ENCODE measurements around the gene PRCD.
A peak's percentile ranks its signal among the peaks of the same experiment; 100 is the strongest.

Gene PRCD, protein sequence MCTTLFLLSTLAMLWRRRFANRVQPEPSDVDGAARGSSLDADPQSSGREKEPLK

DNA sequence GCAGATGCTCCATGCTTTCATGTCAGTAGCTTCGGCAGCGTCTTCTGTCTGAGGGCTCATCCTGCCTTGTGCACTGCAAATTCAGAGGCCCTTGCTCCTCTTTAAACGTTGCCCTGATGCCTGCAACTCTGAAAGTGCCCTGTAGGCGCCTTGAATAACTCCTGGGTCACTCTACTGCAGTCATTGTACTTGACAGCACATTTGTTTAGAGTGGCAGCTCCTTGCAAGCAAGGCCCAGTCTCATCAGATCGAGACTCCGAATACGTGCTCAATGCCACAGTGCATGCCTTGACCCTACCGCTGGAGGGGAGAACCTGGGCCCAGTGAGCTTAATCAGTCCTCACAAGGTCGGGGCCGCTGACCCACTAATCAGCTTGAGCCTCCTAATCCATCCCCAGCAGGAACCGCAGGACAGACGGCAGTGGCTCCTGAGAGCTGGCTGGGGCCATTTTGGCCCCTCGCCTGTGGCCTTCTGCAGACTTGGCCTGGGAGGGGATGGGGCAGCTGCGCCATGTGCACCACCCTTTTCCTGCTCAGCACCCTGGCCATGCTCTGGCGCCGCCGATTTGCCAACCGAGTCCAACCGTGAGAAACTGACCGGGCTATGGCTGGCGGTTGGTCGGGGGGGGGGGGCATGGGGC, at the start of gene PRCD:
PRCD (plus strand) TSS at position 414 of the 641 bp plus-strand sequence; CDS start at position 512, 98 bp downstream.
- peak in 1 of 14 donors; percentile 48 for DNase-seq

DNA sequence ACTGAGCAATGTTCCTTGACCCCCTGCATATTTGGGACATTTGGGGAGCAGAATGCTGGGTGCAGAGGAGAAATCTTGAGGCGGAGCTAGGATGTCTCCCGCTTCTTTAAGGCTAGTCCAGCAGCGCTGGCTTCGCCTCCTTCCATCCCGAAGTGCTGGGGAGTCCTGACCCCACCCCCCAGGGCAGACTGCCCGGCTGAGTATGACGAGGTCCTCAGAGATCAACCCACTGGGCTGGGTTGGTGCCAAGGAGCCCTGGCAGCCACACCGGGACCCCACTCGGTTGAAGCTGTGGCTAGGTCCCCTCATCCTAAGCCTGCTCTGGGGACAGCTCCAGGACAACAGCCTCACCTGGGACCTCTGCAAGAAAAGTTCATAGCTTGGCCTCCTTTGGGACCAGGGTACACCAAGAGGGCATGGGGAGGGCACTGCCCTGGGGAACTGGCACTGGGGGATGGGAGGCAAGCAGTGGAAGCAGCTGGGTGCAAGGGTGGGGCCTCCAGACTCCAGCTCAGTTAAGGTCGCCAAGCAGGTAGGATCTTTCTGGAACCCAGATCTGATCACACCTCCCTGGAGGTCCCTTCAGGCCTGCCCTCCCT, 49.6 kb upstream of the PRCD start:
- no peak for DNase-seq

DNA sequence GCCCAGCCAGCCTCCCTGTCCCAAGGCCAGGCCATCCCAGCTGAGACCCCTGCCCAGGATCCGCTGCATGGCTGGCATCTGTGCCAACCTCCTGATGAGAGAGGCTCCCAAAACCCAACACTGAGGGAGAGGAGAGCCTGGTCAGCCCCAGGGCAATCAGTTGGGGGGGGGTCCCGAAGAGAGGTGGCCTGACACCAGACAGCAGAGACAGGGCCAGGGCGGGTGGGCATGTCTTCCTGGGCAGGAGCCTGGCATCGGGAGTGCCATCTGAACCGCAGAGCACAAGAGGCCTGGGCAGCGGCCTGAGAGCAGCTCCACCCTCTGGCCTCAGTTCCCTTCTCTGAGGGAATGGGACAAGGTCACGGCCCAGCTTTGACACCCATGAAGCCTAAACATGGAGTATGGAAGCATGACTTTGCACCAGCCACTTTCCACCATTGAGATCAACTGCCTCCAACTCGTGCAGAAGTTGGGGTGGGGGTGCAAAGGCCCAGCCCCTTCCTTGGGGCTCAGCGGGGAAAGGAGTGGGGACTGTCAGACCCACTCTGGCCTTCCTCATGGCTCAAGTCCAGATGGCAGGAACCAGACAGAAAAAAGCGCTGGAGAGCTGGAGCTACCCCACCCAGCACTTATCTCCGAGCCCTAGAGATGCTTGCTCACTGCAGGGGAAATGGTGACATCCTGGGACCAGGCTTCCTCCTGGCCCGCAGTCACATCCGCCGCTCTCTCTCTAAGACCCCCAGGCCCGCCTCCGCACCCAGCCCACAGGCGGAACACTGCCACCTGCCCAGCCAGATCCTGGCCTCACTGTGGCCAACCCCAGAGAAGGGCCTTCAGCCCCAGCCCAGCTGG, 48.3 kb upstream of the PRCD start:
- DNase-seq, result no peak

DNA sequence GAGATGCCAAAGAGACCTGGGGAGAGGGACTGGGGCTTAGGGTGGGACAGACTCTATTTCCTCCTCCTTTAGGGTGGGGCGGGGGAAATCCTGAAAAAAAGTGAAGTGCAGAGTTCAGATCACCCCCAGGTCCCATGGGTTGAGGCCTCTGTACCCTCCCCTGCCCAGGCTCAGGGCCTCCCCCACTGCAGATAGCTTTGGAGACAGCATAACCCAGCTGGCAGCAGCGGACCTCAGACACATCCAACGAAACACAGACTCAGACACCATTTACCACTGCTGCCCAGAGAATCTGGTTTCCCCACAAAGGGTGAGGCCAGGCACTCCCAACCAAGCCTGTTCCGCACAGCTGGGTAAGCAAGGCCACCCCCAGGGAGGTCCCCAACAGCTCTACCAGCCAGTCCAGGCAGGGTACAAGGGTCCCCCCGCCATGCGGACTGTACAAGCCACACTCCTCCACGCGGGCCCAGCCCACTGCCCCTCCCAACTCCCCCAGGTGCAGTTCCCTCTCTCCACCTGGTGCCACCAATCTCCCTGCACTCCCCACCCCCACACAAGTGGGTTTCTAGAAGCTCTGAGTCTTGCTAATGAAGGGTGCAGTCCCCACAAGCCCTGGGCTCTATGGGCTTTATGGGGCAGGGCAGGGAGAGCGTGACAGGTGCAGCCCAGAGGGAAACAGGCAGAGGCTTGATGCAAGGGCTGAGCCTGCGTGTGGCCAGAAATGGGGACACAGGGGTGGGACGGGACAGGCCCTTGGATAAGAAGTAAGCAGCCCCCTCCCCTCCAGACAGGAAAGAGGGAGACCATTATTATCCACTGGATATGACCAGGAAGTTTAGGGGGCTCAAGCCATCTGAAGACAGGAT, 47.5 kb upstream of the PRCD start:
- no peak for DNase-seq

DNA sequence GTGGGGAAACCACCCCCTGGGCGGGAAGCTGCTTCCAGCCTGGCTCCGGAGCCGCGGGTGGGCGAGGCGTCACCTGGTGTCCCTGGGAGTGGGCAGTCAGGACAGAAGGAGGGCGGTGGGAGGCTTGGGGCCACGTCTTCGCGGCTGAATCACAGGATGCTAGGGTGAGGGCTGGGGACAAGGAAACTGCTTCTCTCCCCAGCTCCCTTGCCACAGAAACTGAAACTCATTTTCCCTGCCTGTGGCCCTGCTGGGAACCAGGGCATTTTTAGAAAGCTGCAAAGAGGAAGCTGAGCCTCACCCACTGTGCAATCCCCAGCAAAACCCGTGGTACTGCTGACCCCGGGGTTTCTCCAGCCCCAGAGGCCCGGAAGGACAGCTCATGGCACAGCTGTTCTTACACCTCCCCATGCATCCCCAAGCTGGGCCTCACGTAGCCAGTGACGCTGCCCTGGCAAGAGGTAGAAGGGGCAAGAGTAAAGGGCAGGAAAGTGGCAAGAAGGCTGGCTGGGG, 46.8 kb upstream of the PRCD start:
- DNase-seq, result peak in 9 of 14 donors; percentile 19 to 74 (median 59)

DNA sequence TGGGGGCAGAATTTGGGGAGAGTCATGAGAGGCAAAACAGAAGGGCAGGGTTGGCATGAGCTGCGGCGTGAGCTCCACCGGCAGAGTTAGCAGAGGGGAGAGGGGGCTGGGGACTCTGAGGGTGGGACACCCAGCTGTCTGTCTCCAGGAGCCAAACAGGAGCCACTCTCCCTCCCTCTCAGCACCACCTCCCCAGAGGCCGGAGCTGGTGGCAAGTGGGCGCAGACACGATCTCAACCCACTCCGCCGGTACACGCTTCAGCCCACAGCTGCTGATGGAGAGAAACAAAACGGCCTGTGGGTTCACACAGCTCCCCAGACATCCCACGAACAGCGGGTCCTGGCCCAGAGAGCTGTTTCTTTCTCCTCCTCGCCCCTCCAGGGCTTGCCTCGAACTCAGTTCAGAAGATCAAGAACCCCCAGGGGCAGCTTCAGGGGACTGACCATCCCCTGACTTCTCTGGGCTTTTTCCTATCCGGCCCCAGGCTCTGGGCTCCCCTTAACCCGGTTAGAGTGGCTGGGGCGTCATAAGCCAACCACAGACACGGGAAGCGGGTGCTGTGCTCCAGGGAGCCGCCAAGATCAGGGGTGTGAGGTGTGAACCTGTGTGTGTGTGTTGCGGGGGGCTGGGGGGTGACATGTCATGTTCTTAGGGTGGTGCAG, 46.2 kb upstream of the PRCD start:
- peak in 1 of 14 donors; percentile 41 for DNase-seq

DNA sequence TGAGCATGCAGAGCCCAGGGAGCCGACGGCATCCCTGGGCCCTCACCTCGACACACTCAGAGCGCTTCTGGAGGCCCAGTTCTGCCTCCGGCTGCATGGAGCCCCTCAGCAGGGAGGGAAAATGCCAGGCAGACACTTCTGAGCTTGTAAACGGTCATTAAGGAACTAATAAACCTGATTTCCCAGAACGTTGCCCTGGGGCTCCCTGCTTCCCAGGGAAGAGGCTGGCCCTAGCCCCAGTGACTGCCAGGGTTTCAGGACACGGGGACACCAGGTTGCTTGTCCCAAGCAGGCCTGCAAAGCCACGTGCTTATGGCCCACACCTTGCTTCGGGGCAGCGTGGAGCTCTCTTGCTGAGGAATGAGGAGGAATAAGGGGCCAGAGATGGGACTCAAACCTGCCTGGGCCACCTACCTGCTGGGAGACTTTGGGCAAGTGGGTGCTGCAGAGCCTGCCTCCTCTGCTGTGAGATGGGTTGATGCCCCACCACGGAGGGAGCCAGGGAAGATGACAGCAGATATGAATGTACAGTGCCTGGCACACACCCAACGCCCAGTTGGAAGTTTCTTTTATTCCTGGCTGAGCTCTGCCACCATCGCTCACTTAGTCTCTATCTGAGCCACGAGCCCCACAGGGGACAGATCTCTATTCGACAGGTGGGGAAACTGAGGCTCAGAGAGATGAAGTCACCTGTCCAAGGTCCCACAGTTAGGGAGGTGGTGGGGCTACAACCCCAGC, 44.0 kb upstream of the PRCD start:
- peak in 1 of 14 donors; percentile 35 for DNase-seq

DNA sequence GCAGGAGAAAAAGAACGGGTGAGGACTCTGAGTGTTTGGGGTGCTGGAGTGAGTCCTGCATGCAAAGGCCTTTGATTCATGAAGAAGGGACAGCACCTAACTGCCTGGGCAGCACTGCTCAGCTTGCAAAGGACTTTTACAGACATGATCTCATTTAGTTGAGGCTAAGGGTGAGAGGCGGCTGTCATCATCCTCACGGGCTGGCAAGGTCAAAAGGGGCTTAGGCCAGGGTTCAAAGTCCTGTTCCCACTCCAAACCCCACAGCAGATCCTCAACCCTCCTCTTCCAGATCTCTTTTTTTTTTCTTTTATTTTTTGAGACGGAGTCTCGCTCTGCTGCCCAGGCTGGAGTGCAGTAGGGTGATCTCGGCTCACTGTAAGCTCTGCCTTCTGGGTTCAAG, 43.4 kb upstream of the PRCD start:
- DNase-seq, result no peak

DNA sequence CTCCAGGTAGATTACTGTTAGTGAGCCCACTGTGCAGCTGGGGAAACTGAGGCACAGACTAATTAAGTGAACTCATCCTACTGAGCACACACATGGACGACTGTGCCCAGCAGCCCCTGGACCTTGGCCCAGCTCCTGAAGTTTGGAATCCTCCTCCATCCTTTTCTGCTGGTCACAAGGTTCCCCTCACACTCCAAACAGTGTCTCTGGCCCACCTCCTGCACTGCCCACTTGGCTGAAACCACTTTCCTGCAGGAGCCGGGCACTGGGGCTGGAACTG, 42.2 kb upstream of the PRCD start:
- DNase-seq, result peak in 1 of 14 donors; percentile 55

DNA sequence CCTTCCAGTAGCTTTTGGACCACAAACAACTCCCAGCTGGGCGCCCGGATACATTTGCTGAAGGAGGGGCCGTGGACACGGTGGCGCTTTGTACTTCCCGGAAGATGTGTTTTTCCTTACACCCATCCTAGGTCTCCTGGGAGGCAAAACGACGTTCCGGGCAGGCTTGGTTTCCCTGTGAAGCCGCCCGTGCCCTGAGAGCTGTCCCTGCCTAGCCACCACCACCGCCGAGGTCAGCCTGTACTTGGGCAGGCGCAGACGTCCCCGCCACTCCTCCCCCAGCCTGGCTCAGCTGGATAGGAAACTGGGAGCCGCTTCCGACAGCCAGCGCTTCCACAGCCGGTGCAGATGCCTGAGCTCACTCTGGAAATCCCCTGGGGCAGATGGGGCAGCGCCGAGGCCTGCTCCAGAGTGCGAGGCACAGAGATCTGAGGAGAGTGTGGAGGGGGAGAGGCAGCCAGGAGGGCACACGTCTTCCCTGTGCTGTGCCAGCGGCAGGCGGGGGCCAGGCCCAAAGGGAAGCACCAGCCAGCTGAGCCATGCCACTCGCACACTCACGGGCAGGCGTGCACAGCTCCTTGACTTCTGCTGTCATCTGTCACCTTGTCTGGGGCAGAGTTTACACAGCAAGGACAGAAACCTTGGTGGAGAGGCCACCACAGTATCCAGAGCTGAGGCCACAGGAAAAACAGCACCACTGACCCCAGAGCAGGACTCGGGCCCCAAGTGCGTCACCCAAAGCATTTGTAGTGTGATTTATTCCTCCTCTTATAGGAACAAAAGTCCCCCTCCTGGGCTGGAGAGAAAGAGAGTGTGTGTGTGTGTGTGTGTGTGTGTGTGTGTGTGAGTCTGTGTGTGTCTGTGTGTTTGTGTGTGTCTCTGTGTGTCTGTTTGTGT, 41.6 kb upstream of the PRCD start:
- peak in 13 of 14 donors; percentile 28 to 78 (median 48) for DNase-seq

DNA sequence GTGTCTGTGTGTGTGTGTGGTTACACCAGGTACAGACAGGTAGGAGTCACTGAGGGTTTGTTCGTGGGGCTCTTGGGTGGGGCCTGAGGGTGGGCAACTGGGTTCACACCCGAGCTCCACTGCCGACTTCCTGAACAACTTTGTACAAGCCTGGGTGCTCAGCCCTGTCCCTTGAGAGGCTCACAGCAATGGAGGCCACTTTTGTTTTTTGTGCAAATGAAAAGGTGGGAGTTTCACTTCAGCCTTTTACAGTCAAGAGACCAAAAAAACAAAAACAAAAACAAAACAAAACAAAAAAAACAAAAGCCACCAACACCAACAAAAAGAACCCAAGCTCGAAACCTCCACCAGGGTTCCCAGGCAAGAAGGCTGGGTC, 41.0 kb upstream of the PRCD start:
- DNase-seq, result no peak

DNA sequence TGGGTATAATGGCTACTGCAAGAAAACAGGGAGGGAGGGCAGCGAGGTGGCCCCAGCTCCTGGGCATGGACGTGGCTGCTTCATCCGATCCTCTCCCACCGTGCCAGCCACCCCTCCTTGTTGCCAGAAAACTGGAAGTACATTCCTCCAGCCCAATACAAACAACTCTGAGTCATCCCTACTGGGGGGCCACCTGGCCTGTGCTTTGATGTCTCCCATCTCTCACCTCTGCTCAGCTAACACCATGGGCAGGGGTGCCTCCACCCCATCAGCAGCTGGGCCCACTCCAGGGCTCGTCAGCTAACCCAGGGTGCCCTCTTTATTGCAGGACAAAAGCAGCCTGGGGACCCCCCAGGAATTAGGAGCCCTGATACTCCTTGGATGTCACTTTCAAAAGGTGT, 40.6 kb upstream of the PRCD start:
- DNase-seq, result no peak

DNA sequence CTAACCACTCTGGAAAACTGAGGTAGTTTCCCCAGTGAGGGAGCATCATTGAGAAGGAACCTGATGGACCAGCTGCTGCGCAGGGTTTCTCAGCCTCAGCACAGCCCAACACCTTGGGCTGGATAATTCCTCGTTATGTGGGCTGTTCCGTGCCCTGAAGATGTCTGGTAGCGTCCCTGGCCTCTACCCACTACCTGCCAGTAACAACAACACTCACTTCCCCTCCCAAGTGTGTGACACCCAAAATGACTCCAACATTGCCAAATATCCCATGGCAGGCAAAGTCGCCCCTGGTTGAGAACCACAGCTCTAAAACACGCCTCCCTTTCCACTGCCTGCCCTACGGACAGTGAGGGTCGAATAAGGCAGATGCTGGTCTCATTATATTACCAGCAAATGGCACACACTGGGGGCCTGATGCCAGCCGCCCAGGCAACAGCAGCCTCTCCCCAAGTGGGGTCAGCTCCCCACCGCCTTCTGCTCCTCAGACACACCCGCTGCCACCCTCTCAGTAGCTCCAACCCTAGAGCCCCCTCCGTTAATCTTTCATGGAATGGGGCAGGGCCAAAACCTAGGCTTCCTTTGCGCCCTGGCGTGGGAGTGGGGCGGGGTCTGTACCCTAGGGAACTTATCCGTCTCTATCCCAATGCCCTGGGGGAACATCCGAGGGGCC, 39.6 kb upstream of the PRCD start:
- peak in 1 of 14 donors; percentile 46 for DNase-seq

DNA sequence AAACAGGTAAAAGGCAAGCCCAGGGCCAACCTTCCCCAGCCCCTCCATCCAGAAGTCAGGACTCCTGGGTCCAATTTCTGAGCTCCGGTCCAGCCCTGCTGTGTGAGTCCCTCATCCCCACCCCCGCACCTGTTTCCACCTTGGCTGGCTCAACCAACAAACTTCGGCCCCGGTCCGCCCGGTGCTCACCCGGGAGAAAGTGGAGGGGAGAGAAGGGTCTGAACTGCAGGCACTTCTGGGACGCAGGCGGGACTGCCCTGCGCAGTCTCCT, 39.2 kb upstream of the PRCD start:
- DNase-seq, result no peak

DNA sequence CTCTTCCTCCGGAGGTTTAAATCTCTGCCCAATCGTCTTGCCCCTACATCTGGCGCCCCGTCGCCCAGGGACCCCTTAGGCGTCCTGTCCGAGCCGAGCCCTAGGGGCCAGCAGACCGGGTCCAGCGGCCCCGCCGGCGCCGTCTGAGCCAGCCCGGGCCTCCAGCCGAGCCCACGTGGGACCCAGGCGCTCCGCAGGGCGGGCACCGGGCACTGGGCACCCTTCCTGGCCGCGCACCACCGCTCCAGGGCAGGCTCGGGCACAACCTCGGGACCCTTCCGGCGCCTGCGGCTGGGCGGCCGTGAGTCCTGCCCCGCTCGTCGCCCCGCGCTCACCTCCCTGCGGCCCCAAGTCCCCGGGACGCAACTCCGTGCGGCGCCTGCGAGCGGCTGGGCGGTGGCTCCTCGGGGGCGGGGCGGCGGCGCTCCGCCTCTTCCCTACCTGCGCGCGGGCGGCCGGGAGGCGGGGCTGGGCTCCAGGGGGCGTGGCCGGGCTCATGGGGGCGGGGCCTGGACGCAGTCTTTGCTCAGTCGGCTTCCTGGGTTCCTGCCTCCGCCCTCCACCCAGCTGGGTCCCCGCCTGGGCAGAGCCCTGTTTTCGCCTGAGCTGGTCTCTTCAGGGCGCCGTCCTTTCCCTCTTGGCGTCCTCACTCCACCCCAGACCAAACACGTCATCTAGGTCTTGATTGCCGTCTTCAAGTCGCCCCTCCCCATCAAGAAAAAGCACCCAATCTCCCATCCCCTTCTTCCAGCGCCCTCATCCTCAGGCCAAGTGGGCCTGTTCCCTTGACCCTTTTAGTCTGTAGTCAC, 38.6 kb upstream of the PRCD start, which contains the start of gene RHBDF2:
RHBDF2 (minus strand) TSS at position 406 of the 809 bp plus-strand sequence. CDS start 19,899 bp downstream, outside the sequence.
- DNase-seq, result peak in 11 of 14 donors; percentile 35 to 83 (median 68)

DNA sequence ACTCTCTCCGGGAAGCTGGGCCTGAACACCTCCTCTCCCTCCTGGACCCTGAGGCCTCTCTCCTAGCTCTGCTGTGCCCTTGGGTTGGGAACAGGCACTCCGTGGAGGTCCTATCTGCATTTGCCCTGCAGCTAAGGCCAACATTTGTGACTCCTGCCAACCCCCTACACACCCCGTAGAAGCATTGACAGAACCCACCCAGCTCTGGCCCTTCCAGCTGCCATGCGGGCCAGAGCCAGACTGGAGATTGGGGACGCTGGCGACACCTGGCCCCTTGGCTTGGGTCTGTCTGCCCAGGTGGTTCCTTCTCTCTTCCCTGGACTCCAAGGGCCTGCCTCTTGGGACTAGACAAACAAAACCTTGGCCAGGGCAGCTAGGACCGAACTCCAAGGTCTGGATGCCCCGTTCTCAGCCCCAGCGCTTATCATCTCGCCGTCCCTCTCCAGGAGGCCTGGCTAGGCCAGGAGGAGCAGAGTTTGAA, 38.0 kb upstream of the PRCD start:
- DNase-seq, result no peak

DNA sequence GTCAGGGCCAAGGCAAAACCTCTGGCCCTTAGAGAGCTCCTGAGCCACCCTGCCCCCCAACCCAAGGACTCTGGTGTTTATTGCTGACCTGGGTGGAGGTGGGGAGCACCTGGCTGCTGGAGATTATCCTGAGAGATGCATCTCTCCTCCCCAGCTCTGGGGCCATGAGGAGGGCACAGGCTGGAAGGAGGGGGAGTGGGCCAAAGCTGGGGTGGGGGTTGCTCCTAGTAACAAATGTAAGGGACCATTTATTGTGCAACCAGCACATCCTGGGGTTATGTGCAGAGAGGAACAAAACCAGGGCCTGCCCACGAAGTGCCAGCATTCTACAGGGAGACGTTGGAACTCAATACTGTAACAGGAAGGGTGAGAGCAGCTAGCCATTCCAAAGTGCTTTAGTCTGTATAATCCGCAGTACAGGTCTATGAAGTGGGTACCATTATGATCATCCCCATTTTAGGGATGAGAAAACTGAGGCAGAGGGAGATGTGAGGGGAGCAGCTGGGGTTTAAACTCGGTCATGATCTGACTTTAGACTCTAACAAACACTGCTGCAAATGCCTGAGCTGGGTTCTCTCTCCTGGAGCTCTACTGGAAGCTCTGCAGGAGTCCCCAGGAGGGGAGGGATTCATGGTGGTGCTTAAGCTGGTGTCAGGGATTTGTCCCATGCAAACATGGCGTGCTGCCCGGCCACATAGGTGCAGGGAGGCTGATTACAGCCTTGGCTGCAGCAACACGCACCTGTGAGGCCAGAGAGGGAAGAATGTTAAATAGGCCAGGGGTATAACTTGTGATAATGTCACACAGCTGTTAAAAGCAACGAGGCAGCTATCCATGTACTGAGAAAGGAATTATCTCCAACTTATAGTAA, 37.3 kb upstream of the PRCD start:
- no peak for DNase-seq

Measured in C1 segment of cervical spinal cord (tissue), 14 donors.